ENCODE results near the gene POLR3B. TPM values are rescaled to one million over a fixed set of nuclear protein-coding genes. Genes with fewer than 3 reads are reported as not detected.

POLR3B gene
- total and polyA plus RNA-seq, 9 of the 15 experiments (the other 6 are each of a cell fraction or from before 2014, with no cell fraction given): 7.6 to 17.9 (median 14.4) TPM

DNA sequence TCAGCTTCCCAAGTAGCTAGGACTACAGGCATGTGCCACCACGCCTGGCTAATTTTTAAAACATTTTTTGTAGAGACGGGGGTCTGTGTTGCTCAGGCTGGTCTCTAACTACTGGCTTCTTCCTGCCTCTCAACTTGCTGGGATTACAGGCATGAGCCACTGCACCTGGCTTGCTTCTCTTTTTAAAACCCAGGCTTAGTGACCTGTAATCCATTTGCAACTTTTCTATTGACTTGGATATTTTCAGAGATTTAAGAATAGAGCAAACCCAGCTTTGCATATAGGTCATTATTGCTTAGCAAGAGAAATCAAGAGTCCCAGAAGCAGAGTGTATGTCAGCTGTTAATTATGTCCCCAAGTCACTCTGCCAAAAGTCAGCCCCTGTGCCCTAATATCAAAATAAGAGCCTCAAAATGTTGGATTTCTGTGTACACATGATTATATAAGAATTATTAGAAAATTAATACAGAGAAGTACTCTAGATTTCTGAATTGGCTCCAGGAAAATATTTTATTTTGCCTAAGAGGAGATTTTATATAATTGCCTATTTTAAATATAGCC, 30.2 kb upstream of the POLR3B start:
- Histone ChIP-seq H3K79me2 (ENCODE audit: control insufficient read depth, insufficient read depth, low read length) (no peaks in the 10 kb centered on the region), H3K4me3 (no peak overlapping the region), H3K9me3 (replicated peaks; ENCODE audit: control insufficient read depth, insufficient read depth, low read depth, low read length) (no peaks in the 10 kb centered on the region), H3K27me3 (ENCODE audit: control insufficient read depth in 2 of 2, insufficient read depth in 2 of 2, low read length in 2 of 2) (peaks cover 2 to 14% of the 10 kb centered on the region in 2 experiments; a peak in 1 of 5 replicates), H3K9ac (ENCODE audit: insufficient read depth in 1 of 2, low read depth in 2 of 2, low read length in 2 of 2) (no peak overlapping the region), H3K4me2 (ENCODE audit: insufficient read depth, low read length) (no peak overlapping the region), H3K27ac (ENCODE audit: extremely low read depth, low read depth, low read length) (no peak overlapping the region), H4K20me1 (replicated peaks; ENCODE audit: control insufficient read depth, insufficient read depth, low read length) (no peaks in the 10 kb centered on the region), H2AFZ (ENCODE audit: low read depth, low read length) (no peak overlapping the region), H3K9me1 (ENCODE audit: control insufficient read depth, insufficient read depth, low read length) (no peaks in the 10 kb centered on the region), H3K36me3 (ENCODE audit: control insufficient read depth, insufficient read depth, low read length) (no peaks in the 10 kb centered on the region), H3K4me1 (replicated peaks in 1 of 2; ENCODE audit: control insufficient read depth in 2 of 2, insufficient read depth in 2 of 2, low read length in 2 of 2) (no peaks in the 10 kb centered on the region)
- POLR2A ChIA-PET: interaction anchor here (1.5 kb wide), 1 partner anchor 30 kb away, joined by 3 read pairs; the partner anchor contains the start of gene POLR3B
- 6% methylated on average over 2 of the region's 2 CpGs for WGBS (ENCODE audit: insufficient coverage, low coverage, missing lambda C conversion rate)
- FAIRE-seq: no peak
- CTCF ChIA-PET (ENCODE audit: low intra/inter-chr PET ratio): no interaction called here
- no peak for ATAC-seq
- no peak for DNase-seq (ENCODE audit: extremely low read depth in 1 of 4, low spot score in 3 of 4)
- intact Hi-C loops (cut with micrococcal nuclease) (no loop called here), in situ Hi-C loops (cut with MboI) (no loop called here)
- 0 out of 2 replicates have a peak, but pooled peaks have one; percentile 38 for TF ChIP-seq MYNN (IDR thresholded peaks at IDR 0.05)
- TF ChIP-seq MYNN (CRISPR knock-in tag; IDR thresholded peaks at IDR 0.05): no peak
- no peak for TF ChIP-seq MTA2 (IDR thresholded peaks at IDR 0.05; ENCODE audit: low read depth)
- no TSS peak for BruUV-seq (replicated peaks)

DNA sequence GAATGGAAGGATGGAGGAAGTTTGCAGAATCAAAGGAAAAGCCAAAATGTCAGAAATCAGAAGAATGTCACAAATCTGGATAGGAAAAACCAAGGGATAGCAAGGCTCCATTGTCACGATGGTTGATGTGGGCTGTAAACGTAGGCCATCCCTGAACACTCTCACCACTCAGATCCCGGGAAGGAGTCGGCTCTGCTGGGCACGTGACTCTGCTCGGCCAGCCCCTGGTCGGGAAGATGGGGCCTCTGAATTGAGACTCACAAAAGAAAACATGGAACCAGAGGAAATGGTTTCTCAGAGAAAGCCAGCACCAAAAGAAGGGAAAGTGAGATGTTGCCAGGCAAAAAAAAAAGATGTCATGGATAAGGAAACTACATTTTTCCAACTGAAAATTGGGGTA, 28.8 kb upstream of the POLR3B start:
- DNase-seq (ENCODE audit: extremely low read depth in 1 of 4, low spot score in 3 of 4) (no peak), ATAC-seq (no peak), FAIRE-seq (no peak)
- BruUV-seq (replicated peaks): no TSS peak
- Histone ChIP-seq H3K27ac (ENCODE audit: extremely low read depth, low read depth, low read length) (no peak overlapping the region), H3K36me3 (ENCODE audit: control insufficient read depth, insufficient read depth, low read length) (no peaks in the 10 kb centered on the region), H3K4me3 (no peak overlapping the region), H3K9me1 (ENCODE audit: control insufficient read depth, insufficient read depth, low read length) (no peaks in the 10 kb centered on the region), H3K27me3 (ENCODE audit: control insufficient read depth in 2 of 2, insufficient read depth in 2 of 2, low read length in 2 of 2) (peaks cover 2 to 14% of the 10 kb centered on the region in 2 experiments; a peak in 1 of 5 replicates), H3K4me1 (replicated peaks in 1 of 2; ENCODE audit: control insufficient read depth in 2 of 2, insufficient read depth in 2 of 2, low read length in 2 of 2) (no peaks in the 10 kb centered on the region), H2AFZ (ENCODE audit: low read depth, low read length) (no peak overlapping the region), H3K4me2 (ENCODE audit: insufficient read depth, low read length) (no peak overlapping the region), H4K20me1 (replicated peaks; ENCODE audit: control insufficient read depth, insufficient read depth, low read length) (no peaks in the 10 kb centered on the region), H3K79me2 (ENCODE audit: control insufficient read depth, insufficient read depth, low read length) (no peaks in the 10 kb centered on the region), H3K9ac (ENCODE audit: insufficient read depth in 1 of 2, low read depth in 2 of 2, low read length in 2 of 2) (0 out of 4 replicates have a peak overlapping the region, but pooled peaks of 1 of the 2 experiments have one; percentile 50), H3K9me3 (replicated peaks; ENCODE audit: control insufficient read depth, insufficient read depth, low read depth, low read length) (no peaks in the 10 kb centered on the region)
- 5% methylated on average over 7 of the region's 7 CpGs for WGBS (ENCODE audit: insufficient coverage, low coverage, missing lambda C conversion rate)
- ChIA-PET POLR2A (interaction anchor here (0.6 to 0.8 kb wide), 2 partner anchors 9 to 12 kb away, joined by 3 to 4 read pairs; no protein-coding TSS in a partner anchor), CTCF (ENCODE audit: low intra/inter-chr PET ratio) (no interaction called here)
- TF ChIP-seq BRD9 (IDR thresholded peaks at IDR 0.05; ENCODE audit: low read depth, partially characterized antibody) (no peak), CEBPB (tag; IDR thresholded peaks at IDR 0.05) (no peak), ZNF354B (CRISPR knock-in tag; IDR thresholded peaks at IDR 0.05) (no peak), BHLHE40 (IDR thresholded peaks at IDR 0.05; ENCODE audit: low read length) (peak; percentile 57), RAD51 (IDR thresholded peaks at IDR 0.05; ENCODE audit: borderline replicate concordance, low read depth) (peak; percentile 54; the same call in 1 of the 2 replicates), ZNF444 (CRISPR knock-in tag; IDR thresholded peaks at IDR 0.05) (no peak), U2AF2 (optimal IDR thresholded peaks at IDR 0.05; ENCODE audit: low read depth, low read length) (no peak), EP400 (IDR thresholded peaks at IDR 0.05) (no peak)
- TF ChIP-seq, protein P1, sequence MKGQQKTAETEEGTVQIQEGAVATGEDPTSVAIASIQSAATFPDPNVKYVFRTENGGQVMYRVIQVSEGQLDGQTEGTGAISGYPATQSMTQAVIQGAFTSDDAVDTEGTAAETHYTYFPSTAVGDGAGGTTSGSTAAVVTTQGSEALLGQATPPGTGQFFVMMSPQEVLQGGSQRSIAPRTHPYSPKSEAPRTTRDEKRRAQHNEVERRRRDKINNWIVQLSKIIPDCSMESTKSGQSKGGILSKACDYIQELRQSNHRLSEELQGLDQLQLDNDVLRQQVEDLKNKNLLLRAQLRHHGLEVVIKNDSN (CRISPR knock-in tag; IDR thresholded peaks at IDR 0.05): peak; percentile 54
- TF ChIP-seq, protein P2, sequence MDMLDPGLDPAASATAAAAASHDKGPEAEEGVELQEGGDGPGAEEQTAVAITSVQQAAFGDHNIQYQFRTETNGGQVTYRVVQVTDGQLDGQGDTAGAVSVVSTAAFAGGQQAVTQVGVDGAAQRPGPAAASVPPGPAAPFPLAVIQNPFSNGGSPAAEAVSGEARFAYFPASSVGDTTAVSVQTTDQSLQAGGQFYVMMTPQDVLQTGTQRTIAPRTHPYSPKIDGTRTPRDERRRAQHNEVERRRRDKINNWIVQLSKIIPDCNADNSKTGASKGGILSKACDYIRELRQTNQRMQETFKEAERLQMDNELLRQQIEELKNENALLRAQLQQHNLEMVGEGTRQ (CRISPR knock-in tag; IDR thresholded peaks at IDR 0.05): peak; percentile 82
- TF ChIP-seq, protein P3, sequence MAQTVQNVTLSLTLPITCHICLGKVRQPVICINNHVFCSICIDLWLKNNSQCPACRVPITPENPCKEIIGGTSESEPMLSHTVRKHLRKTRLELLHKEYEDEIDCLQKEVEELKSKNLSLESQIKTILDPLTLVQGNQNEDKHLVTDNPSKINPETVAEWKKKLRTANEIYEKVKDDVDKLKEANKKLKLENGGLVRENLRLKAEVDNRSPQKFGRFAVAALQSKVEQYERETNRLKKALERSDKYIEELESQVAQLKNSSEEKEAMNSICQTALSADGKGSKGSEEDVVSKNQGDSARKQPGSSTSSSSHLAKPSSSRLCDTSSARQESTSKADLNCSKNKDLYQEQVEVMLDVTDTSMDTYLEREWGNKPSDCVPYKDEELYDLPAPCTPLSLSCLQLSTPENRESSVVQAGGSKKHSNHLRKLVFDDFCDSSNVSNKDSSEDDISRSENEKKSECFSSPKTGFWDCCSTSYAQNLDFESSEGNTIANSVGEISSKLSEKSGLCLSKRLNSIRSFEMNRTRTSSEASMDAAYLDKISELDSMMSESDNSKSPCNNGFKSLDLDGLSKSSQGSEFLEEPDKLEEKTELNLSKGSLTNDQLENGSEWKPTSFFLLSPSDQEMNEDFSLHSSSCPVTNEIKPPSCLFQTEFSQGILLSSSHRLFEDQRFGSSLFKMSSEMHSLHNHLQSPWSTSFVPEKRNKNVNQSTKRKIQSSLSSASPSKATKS (CRISPR knock-in tag; IDR thresholded peaks at IDR 0.05): no peak
- intact Hi-C loops (cut with micrococcal nuclease) (no loop called here), in situ Hi-C loops (cut with MboI) (no loop called here)

All from K562 (cell line).